Mucosa of gallbladder (tissue), 1 donor: ENCODE data around the gene VSIG8. TPM values are rescaled to one million over a fixed set of nuclear protein-coding genes. Genes with fewer than 3 reads are reported as not detected.
A peak's percentile ranks its signal among the peaks of the same experiment; 100 is the strongest.

Experiments
- DNase-seq: peaks from one replicate; pipeline ENCODE4 v3.0.0-alpha.2; 2020; ENCODE audit warnings: low spot score
- total RNA-seq: library from RNA; stranded (reverse); gene quantifications from one replicate; pipeline ENCODE4 v1.2.1, GENCODE V29; 2021
- donor health status: DM: no; HTN: no; CAD: no.

Gene VSIG8
- total RNA-seq, 1 donor from 2014 or later, result not detected

- DNase-seq, result no peak
Observed at GRCh38 chr1:159857889-159858288, 4.6 kb downstream of the VSIG8 start.

GRCh38 chr1:159856576-159856975, 5.9 kb downstream of the VSIG8 start:
- DNase-seq, result no peak

GRCh38 chr1:159855709-159856108, 6.7 kb downstream of the VSIG8 start:
- DNase-seq, result no peak

- peak; percentile 83 for DNase-seq
Observed at GRCh38 chr1:159854693-159855192, 7.7 kb downstream of the VSIG8 start.

GRCh38 chr1:159854116-159854692, 8.3 kb downstream of the VSIG8 start:
- DNase-seq, result peak; percentile 67

- DNase-seq, result no peak
Observed at GRCh38 chr1:159853417-159854115, 8.9 kb downstream of the VSIG8 start.

GRCh38 chr1:159851407-159851806, 11.1 kb downstream of the VSIG8 start:
- no peak for DNase-seq

GRCh38 chr1:159849626-159850366, 12.7 kb downstream of the VSIG8 start:
- no peak for DNase-seq

GRCh38 chr1:159848326-159848725, 14.1 kb downstream of the VSIG8 start:
- no peak for DNase-seq

- DNase-seq, result no peak
Observed at GRCh38 chr1:159847231-159847630, 15.2 kb downstream of the VSIG8 start.

GRCh38 chr1:159845751-159846629, 16.5 kb downstream of the VSIG8 start:
- no peak for DNase-seq

GRCh38 chr1:159843459-159843858, 19.0 kb downstream of the VSIG8 start:
- DNase-seq, result no peak

- no peak for DNase-seq
Observed at GRCh38 chr1:159841749-159842148, 20.7 kb downstream of the VSIG8 start.

GRCh38 chr1:159839116-159839849, 23.2 kb downstream of the VSIG8 start:
- DNase-seq, result no peak

- no peak for DNase-seq
Observed at GRCh38 chr1:159838715-159839114, 23.7 kb downstream of the VSIG8 start.

GRCh38 chr1:159835862-159836525, 26.5 kb downstream of the VSIG8 start:
- DNase-seq, result no peak

GRCh38 chr1:159835356-159835755, 27.1 kb downstream of the VSIG8 start:
- DNase-seq, result no peak

- no peak for DNase-seq
Observed at GRCh38 chr1:159832309-159832708, 30.1 kb downstream of the VSIG8 start.

GRCh38 chr1:159831412-159832141, 30.9 kb downstream of the VSIG8 start:
- no peak for DNase-seq

GRCh38 chr1:159830722-159831121, 31.7 kb downstream of the VSIG8 start:
- DNase-seq, result no peak
